Right lobe of liver (tissue), 4 donors: Measurements from ENCODE around the gene DNAH14.

Experiments used
- POLR2A ChIP-seq: fragments of 450-650 bp; IDR thresholded peaks from one replicate; pipeline ENCODE4 v1.6.1; 2017; ENCODE audit warnings: antibody characterized with exemption, mild to moderate bottlenecking
- TF ChIP-seq, protein P1 (sequence below), 4 donors: fragments of 200-600 bp in 3 of 4; fragments of 450-650 bp in 1 of 4; IDR thresholded peaks; one replicate each; pipeline versions ENCODE4 v1.5.1 to v1.8.0; 2016 to 2022; ENCODE audit warnings: antibody characterized with exemption in 4 of 4, mild to moderate bottlenecking in 2 of 4
- donor health status: DM: no; HTN: no; CAD: no.
- donor health status: DM: no; HTN: no; CAD: no.
- donor health status: DM: no; HTN: yes; CAD: no.

DNA sequence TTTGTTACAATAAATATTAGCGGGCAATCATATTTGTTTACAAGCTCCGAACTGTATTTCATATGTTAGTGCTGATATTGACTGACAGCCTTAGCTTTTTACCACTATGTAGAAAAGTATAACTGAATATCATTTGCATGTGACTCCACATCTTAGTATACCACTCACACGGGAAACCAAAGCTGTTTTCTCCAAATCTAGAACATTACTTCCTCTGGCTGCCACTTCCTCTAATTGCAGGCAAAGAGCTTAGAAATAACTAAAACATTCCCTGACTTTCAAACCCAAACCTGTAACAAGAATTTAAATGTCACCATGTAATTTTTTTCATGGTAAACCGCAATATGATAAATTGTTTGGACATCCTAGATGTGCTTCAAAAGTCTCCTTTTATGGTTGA is 323.7 kb downstream of the DNAH14 start:
- TF ChIP-seq, protein P1, sequence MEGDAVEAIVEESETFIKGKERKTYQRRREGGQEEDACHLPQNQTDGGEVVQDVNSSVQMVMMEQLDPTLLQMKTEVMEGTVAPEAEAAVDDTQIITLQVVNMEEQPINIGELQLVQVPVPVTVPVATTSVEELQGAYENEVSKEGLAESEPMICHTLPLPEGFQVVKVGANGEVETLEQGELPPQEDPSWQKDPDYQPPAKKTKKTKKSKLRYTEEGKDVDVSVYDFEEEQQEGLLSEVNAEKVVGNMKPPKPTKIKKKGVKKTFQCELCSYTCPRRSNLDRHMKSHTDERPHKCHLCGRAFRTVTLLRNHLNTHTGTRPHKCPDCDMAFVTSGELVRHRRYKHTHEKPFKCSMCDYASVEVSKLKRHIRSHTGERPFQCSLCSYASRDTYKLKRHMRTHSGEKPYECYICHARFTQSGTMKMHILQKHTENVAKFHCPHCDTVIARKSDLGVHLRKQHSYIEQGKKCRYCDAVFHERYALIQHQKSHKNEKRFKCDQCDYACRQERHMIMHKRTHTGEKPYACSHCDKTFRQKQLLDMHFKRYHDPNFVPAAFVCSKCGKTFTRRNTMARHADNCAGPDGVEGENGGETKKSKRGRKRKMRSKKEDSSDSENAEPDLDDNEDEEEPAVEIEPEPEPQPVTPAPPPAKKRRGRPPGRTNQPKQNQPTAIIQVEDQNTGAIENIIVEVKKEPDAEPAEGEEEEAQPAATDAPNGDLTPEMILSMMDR (IDR thresholded peaks at IDR 0.05) = no peak
- TF ChIP-seq POLR2A = no peak
